ENCODE results near the gene CARD18.

Gene CARD18

DNA sequence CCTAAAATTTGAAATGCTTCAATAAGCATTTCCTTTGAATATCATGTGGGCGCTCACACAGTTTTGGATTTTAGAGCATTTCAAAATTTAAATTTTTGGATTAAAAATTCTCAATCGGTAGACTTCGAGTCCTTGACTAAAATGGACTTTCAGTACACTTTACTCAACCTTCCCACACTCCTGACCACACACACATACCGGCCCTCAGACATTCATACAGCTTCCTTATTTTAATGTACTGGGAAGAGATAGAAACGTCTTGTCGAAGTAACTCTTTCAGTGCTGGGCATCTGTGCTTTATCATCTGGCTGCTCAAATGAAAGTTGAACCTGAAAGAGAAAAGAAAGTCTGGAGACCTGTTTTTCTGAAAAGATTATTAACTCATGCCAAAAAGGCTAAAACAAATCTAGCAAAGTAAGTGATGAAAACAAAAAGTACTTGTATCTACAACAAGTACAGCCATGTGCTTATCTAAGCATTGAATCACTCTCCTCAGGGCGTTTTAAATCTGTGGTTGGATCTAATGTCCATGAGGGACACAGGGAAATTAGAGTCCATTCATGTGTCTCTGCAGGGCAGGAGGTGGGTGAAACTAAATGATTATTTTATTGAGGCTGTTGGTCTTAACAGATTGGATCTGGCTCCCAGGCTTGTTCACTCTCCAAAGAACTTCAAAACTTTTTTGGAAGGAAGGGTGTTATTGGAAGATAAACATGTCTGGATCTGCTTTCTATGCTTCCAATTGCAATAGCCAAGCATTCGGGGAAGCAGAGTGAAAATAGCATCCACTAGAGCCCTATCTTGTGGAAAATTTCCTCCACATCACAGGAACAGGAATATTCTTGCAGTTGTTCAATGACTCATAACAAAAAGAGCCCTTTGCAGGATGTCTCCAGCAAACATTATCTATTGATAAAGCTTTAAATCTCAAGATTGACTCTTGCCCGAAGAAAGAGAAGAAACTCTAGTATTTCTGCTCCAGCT, 47.0 kb downstream of the CARD18 start:
- no peak for DNase-seq (ENCODE audit: low read depth in 1 of 2, low spot score in 1 of 2)
- in situ Hi-C loops (cut with HindIII; ENCODE audit: low pct_unique_long_range_greater_than_20kb, low sequenced_read_pairs): no loop called here
- no peak for TF ChIP-seq JUND (IDR thresholded peaks at IDR 0.05; ENCODE audit: low read depth)
